GM20000 (cell line): Measurements from ENCODE around the gene TPI1.
"Not testable (repeated sequence)": the region's sequence is repeated elsewhere in the genome, so short reads cannot be mapped to it uniquely, and the experiment has no call there.

Source experiments
- DNase-seq: peaks from one replicate; pipeline ENCODE4 v3.0.0; 2012; ENCODE audit warnings: low spot score
- CTCF ChIP-seq: IDR thresholded peaks from 2 replicates; pipeline ENCODE4 v1.5.1; 2012; ENCODE audit warnings: mild to moderate bottlenecking, control low read depth; ENCODE audit errors: extremely low read depth, missing control alignments

Gene TPI1

GRCh38 chr12:6858799-6859198, 8.5 kb upstream of the TPI1 start:
- DNase-seq = no peak
- TF ChIP-seq CTCF = no peak

GRCh38 chr12:6860116-6860515, 7.2 kb upstream of the TPI1 start:
- no peak for DNase-seq
- no peak for TF ChIP-seq CTCF

GRCh38 chr12:6860942-6861341, 6.4 kb upstream of the TPI1 start:
- DNase-seq = no peak
- TF ChIP-seq CTCF = no peak

- DNase-seq = no peak
- no peak for TF ChIP-seq CTCF
These were observed 5.9 kb upstream of the TPI1 start for GRCh38 chr12:6861391-6861790.

DNA sequence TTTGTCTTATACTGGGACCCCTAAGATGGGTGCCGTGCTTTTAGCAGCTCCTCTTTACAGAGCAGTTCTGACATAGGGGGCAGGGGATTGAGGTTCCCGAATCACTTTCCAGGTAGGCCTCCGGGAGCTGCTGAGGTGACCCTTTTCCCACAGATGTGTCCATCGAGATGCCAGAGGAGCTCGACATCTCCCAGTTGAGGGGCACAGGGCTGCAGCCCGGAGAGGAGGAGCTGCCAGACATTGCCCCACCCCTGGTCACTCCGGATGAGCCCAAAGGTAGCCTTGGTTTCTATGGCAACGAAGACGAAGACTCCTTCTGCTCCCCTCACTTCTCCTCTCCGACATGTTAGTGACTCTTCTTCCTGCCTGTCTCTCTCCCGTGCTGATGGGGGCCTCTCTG, 4.3 kb upstream of the TPI1 start:
- no peak for TF ChIP-seq CTCF
- DNase-seq = no peak

DNA sequence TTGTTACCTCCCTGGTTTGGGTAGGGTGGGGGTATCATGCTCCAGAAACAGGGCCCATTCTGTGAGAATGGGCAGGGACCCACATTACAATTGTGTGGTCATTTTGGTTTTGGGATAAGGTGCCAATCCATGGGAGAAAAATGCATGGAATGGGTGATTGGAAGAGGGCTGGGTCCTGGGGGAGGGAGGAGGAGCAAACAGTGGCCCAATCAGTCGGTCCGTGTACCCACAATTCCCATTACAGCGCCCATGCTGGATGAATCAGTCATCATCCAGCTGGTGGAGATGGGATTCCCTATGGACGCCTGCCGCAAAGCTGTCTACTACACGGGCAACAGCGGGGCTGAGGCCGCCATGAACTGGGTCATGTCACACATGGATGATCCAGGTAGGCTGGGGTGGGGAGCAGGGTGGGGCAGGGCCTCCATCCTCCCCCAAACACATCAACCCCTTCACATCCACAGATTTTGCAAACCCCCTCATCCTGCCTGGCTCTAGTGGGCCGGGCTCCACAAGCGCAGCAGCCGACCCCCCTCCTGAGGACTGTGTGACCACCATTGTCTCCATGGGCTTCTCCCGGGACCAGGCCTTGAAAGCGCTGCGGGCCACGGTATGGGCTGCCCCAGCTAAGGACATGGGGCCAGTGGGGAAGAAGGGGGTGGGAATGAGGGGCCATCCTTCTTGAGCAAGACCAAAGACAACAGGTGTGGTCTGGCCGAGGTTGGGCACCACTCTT, 3.6 kb upstream of the TPI1 start:
- no peak for TF ChIP-seq CTCF
- DNase-seq = no peak

DNA sequence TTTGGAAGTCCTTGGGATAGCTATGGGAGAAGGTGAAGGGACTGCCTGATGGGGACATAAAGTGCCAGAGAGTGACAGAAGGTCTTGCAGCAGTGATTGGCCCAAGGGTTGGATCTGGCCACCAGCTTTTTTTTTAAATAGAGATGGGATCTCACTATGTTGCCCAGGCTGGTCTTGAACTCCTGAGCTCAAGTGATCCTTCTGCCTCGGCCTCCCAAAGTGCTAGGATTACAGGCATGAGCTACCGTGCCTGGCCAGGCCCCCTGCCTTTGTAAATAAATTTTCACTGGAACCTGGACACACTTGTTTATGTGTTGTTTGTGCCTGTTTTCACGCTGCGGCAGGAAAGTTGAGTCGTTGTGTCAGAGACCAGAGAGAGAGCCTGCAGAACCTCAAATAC, 2.0 kb upstream of the TPI1 start:
- not testable (repeated sequence) for DNase-seq
